HEK293T (cell line): ENCODE data around the gene HPCAL1.

Experiments
- BHLHE40 ChIP-seq: fragments of 450-650 bp; IDR thresholded peaks from 2 replicates; pipeline ENCODE4 v1.6.1; 2016; ENCODE audit warnings: mild to moderate bottlenecking, moderate library complexity, borderline replicate concordance
- ELF4 ChIP-seq: fragments of 450-650 bp; IDR thresholded peaks from 2 replicates; pipeline ENCODE4 v1.6.1; 2017; ENCODE audit warnings: antibody characterized with exemption
- FOXA1 ChIP-seq: fragments of 450-650 bp; IDR thresholded peaks from 2 replicates; pipeline ENCODE4 v1.6.1; 2016; ENCODE audit warnings: mild to moderate bottlenecking
- FOXK2 ChIP-seq: fragments of 450-650 bp; IDR thresholded peaks from 2 replicates; pipeline ENCODE4 v1.6.1; 2016; ENCODE audit warnings: mild to moderate bottlenecking
- FOXM1 ChIP-seq: fragments of 450-650 bp; IDR thresholded peaks from 2 replicates; pipeline ENCODE4 v1.6.1; 2017; ENCODE audit warnings: mild to moderate bottlenecking, borderline replicate concordance
- LEF1 ChIP-seq: fragments of 450-650 bp; IDR thresholded peaks from 2 replicates; pipeline ENCODE4 v1.6.1; 2017; ENCODE audit warnings: mild to moderate bottlenecking, borderline replicate concordance
- TARDBP ChIP-seq: fragments of 450-650 bp; IDR thresholded peaks from 2 replicates; pipeline ENCODE4 v1.6.1; 2016

DNA sequence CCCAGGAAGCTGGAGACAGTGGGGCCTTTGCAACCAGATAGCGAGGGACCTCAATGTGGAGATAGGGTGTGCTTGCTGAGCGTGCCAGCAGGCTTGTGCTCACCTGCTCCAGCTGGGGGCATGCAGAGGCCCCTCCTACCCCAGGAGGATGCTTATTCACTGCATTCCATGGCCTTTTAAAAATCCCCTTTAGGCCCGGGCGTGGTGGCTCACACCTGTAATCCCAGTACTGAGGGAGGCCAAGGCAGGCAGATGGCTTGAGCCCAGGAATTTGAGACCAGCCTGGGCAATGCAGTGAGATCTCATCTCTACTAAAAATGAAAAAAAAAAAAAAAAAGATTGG, 90.9 kb downstream of the HPCAL1 start:
- no peak for TF ChIP-seq TARDBP
- no peak for TF ChIP-seq LEF1
- no peak for TF ChIP-seq FOXM1
- TF ChIP-seq BHLHE40, result no peak
- no peak for TF ChIP-seq FOXA1
- TF ChIP-seq ELF4, result no peak
- TF ChIP-seq FOXK2, result no peak
